GM23338 (cell line): Measurements from ENCODE around the gene LEKR1. TPM values are rescaled to one million over a fixed set of nuclear protein-coding genes. Genes with fewer than 3 reads are reported as not detected.

ENCODE experiments used
- ATAC-seq: fragments of 200-7000 bp; cut with Tn5 transposase; 3 replicates; pipeline ENCODE4 v1.9.1; 2020
- DNase-seq: peaks from one replicate; pipeline ENCODE4 v3.0.0-alpha.2; 2015; ENCODE audit warnings: low spot score
- H2AFZ ChIP-seq: fragments of 200-600 bp; sonication (generic); 2 replicates; pipeline ENCODE4 v1.8.0; 2016; ENCODE audit warnings: antibody characterized with exemption, mild to moderate bottlenecking, moderate library complexity
- H3F3A ChIP-seq: fragments of 200-600 bp; sonication (generic); replicated peaks from 2 replicates; pipeline ENCODE4 v1.8.0; 2017; ENCODE audit warnings: antibody characterized with exemption, mixed run types, low read depth
- H3K27ac ChIP-seq: fragments of 200-600 bp; sonication (generic); 2 replicates; pipeline ENCODE4 v1.6.1; 2016; ENCODE audit warnings: low read depth
- H3K27me3 ChIP-seq: fragments of 200-600 bp; sonication (generic); 2 replicates; pipeline ENCODE4 v1.8.0; 2016; ENCODE audit warnings: mild to moderate bottlenecking, mixed run types, moderate library complexity; ENCODE audit not compliant: insufficient read depth
- H3K36me3 ChIP-seq: fragments of 200-600 bp; sonication (generic); 2 replicates; pipeline ENCODE4 v1.8.0; 2016; ENCODE audit warnings: mild to moderate bottlenecking; ENCODE audit not compliant: insufficient read depth
- H3K4me1 ChIP-seq: fragments of 200-600 bp; sonication (generic); 2 replicates; pipeline ENCODE4 v1.8.0; 2016; ENCODE audit warnings: mild to moderate bottlenecking, moderate library complexity; ENCODE audit not compliant: insufficient read depth
- H3K4me2 ChIP-seq: fragments of 200-600 bp; sonication (generic); 2 replicates; pipeline ENCODE4 v1.7.1; 2017; ENCODE audit warnings: mixed run types
- H3K4me3 ChIP-seq: fragments of 200-600 bp; sonication (generic); 2 replicates; pipeline ENCODE4 v1.6.1; 2016; ENCODE audit warnings: mixed run types
- H3K79me2 ChIP-seq: fragments of 200-600 bp; sonication (generic); replicated peaks from 2 replicates; pipeline ENCODE4 v1.8.0; 2017; ENCODE audit warnings: mild to moderate bottlenecking; ENCODE audit not compliant: insufficient read depth
- H3K9me2 ChIP-seq: fragments of 200-600 bp; sonication (generic); 2 replicates; pipeline ENCODE4 v1.8.0; 2017; ENCODE audit not compliant: insufficient read depth
- H4K20me1 ChIP-seq: fragments of 200-600 bp; sonication (generic); replicated peaks from 2 replicates; pipeline ENCODE4 v1.8.0; 2017; ENCODE audit warnings: mild to moderate bottlenecking; ENCODE audit not compliant: insufficient read depth
- H3K27ac Mint-ChIP-seq: 2 replicates; pipeline ENCODE4 v1.8.0; 2020; ENCODE audit warnings: inconsistent platforms, mild to moderate bottlenecking, moderate library complexity, mixed read lengths
- H3K27me3 Mint-ChIP-seq: 3 replicates; pipeline ENCODE4 v1.8.0; 2022; ENCODE audit warnings: low read depth, mild to moderate bottlenecking, moderate library complexity, mixed read lengths, inconsistent platforms; ENCODE audit not compliant: insufficient read depth, poor library complexity
- H3K36me3 Mint-ChIP-seq: 3 replicates; pipeline ENCODE4 v1.8.0; 2021; ENCODE audit warnings: low read depth, mild to moderate bottlenecking, inconsistent platforms, moderate library complexity, mixed read lengths
- H3K4me1 Mint-ChIP-seq: 3 replicates; pipeline ENCODE4 v1.8.0; 2020; ENCODE audit warnings: mild to moderate bottlenecking, inconsistent platforms, mixed read lengths
- H3K4me3 Mint-ChIP-seq: 3 replicates; pipeline ENCODE4 v1.8.0; 2021; ENCODE audit warnings: moderate library complexity, mild to moderate bottlenecking, inconsistent platforms, mixed read lengths
- H3K9me3 Mint-ChIP-seq: 3 replicates; pipeline ENCODE4 v1.8.0; 2020; ENCODE audit warnings: moderate library complexity, mild to moderate bottlenecking, inconsistent platforms, mixed read lengths
- CREB1 ChIP-seq: fragments of 250-450 bp; sonication (Bioruptor Pico); IDR thresholded peaks from 2 replicates; pipeline ENCODE4 v1.5.0; 2020; ENCODE audit warnings: low read depth, mild to moderate bottlenecking, moderate library complexity
- CTCF ChIP-seq, 2 experiments: fragments of 200-600 bp in 1 of 2; sonication (generic) in 1 of 2; conservative IDR thresholded peaks; 2 replicates each; pipeline versions ENCODE4 v1.5.1 to v1.6.1; 2016 to 2017; ENCODE audit warnings: antibody characterized with exemption in 2 of 2, low read depth in 2 of 2, mild to moderate bottlenecking in 2 of 2, moderate library complexity in 1 of 2
- ETS1 ChIP-seq: IDR thresholded peaks from 2 replicates; pipeline ENCODE4 v1.6.1; 2016; ENCODE audit warnings: antibody characterized with exemption
- EZH2phosphoT487 ChIP-seq: fragments of 200-600 bp; sonication (generic); IDR thresholded peaks from one replicate; pipeline ENCODE4 v1.8.1; 2018; ENCODE audit warnings: antibody characterized with exemption; ENCODE audit not compliant: unreplicated experiment
- JUNB ChIP-seq: IDR thresholded peaks from one replicate; pipeline ENCODE4 v1.6.1; 2016; ENCODE audit warnings: antibody characterized with exemption; ENCODE audit not compliant: unreplicated experiment
- NANOG ChIP-seq: IDR thresholded peaks from 2 replicates; pipeline ENCODE4 v1.6.1; 2016; ENCODE audit warnings: antibody characterized with exemption, borderline replicate concordance
- POLR2AphosphoS5 ChIP-seq: IDR thresholded peaks from 2 replicates; pipeline ENCODE4 v1.6.1; 2016; ENCODE audit warnings: antibody characterized with exemption, low read depth
- REST ChIP-seq: IDR thresholded peaks from one replicate; pipeline ENCODE4 v1.6.1; 2018; ENCODE audit warnings: antibody characterized with exemption; ENCODE audit not compliant: unreplicated experiment
- STAT1 ChIP-seq: IDR thresholded peaks from one replicate; pipeline ENCODE4 v1.6.1; 2016; ENCODE audit warnings: antibody characterized with exemption; ENCODE audit not compliant: unreplicated experiment
- ZNF114 ChIP-seq: fragments of 250-450 bp; sonication (Bioruptor Pico); IDR thresholded peaks from 2 replicates; pipeline ENCODE4 v1.5.0; 2020; ENCODE audit warnings: mild to moderate bottlenecking, moderate library complexity
- ZNF331 ChIP-seq: fragments of 250-450 bp; sonication (Bioruptor Pico); IDR thresholded peaks from 2 replicates; pipeline ENCODE4 v1.5.0; 2020; ENCODE audit warnings: low read depth, mild to moderate bottlenecking, moderate library complexity
- ZNF462 ChIP-seq: fragments of 250-450 bp; sonication (Bioruptor Pico); IDR thresholded peaks from 2 replicates; pipeline ENCODE4 v1.5.0; 2020; ENCODE audit warnings: mild to moderate bottlenecking, moderate library complexity
- polyA plus RNA-seq: library from polyadenylated mRNA; unstranded; fragments of >200 nt; fragmentation: Nextera tagmentation; extraction: Ambion mirVana; gene quantifications from 2 replicates; pipeline ENCODE4 v1.2.1, GENCODE V29; 2016
- total RNA-seq: library from RNA; depleted of rRNA; stranded (reverse); fragments of >200 nt; shearing (Covaris generic); gene quantifications from 2 replicates; pipeline ENCODE4 v1.2.3, GENCODE V29; 2014

Gene LEKR1
- total and polyA plus RNA-seq, 2 experiments from 2014 or later = not detected

- Histone ChIP-seq H4K20me1 (no peaks in the 10 kb centered on the region), H3K79me2 (no peaks in the 10 kb centered on the region), H3K9me2 (0 out of 2 replicates have a peak, but pooled peaks cover 6% of the 10 kb centered on the region), H3K36me3 (no peaks in the 10 kb centered on the region), H3K27ac (no peak overlapping the region), H3K4me1 (peaks cover 19% of the 10 kb centered on the region), H3F3A (no peaks in the 10 kb centered on the region), H3K27me3 (no peaks in the 10 kb centered on the region), H2AFZ (no peak overlapping the region; the same call in 1 of the 2 replicates), H3K4me2 (no peak overlapping the region), H3K4me3 (no peak overlapping the region)
- Mint-ChIP-seq H3K9me3 (peaks cover 2% of the 10 kb centered on the region; the same call in 1 of the 3 replicates), H3K4me3 (no peak overlapping the region), H3K4me1 (peaks cover 22% of the 10 kb centered on the region), H3K27ac (no peak overlapping the region), H3K36me3 (no peaks in the 10 kb centered on the region), H3K27me3 (peaks cover 4% of the 10 kb centered on the region)
- ATAC-seq (no peak), DNase-seq (no peak)
- TF ChIP-seq ZNF114 (CRISPR knock-in tag) (no peak), ZNF462 (no peak), ETS1 (no peak), CREB1 (CRISPR knock-in tag) (no peak), JUNB (no peak), EZH2phosphoT487 (no peak), POLR2AphosphoS5 (no peak), STAT1 (no peak), ZNF331 (CRISPR knock-in tag) (no peak), NANOG (no peak), REST (no peak), CTCF (conservative IDR thresholded peaks at IDR 0.05; ENCODE audit: low read depth in 2 of 2) (no peak)
These were observed 243.9 kb downstream of the LEKR1 start for GRCh38 chr3:157069846-157070677.
